Measurements from ENCODE around the gene TSC22D1. TPM values are rescaled to one million over a fixed set of nuclear protein-coding genes. Genes with fewer than 3 reads are reported as not detected.
"Not testable (repeated sequence)": the region's sequence is repeated elsewhere in the genome, so short reads cannot be mapped to it uniquely, and the experiment has no call there.

Gene TSC22D1
- total and polyA plus RNA-seq, 9 donors = 100 to 369 (median 154) TPM

DNA sequence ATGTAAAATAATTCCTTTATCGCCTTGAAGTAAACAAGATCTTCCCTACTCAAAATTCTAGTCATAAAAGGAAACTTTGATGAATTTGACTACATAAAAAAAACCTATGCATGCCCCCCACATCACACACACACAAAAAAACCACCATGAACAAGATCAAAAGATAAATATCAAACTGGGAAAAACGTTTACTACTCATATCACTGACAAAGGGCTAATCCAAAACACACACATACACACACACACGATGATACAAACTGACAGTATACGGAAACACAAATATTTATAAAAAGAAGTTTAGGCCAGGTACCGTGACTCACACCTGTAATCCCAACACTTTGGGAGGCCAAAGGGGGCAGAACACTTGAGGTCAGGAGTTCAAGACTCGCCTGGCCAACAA lies 61.9 kb downstream of the TSC22D1 start:
- no peaks in the 10 kb centered on the region for H3K36me3 ChIP-seq
- no peaks in the 10 kb centered on the region for H3K27me3 ChIP-seq
- H3K9me3 ChIP-seq = no peaks in the 10 kb centered on the region
- TF ChIP-seq CTCF (IDR thresholded peaks at IDR 0.05) = no peak
- TF ChIP-seq EP300 (IDR thresholded peaks at IDR 0.05) = no peak
- no peak for TF ChIP-seq POLR2A (IDR thresholded peaks at IDR 0.05)
- 81 to 87% (median 81%) methylated on average over 6 of the region's 6 CpGs for whole genome bisulfite sequencing, 3 donors
- H3K4me3 ChIP-seq = no peak overlapping the region
- no peak for DNase-seq
- intact Hi-C loops (cut with DNase I) = no loop called here
- no peaks in the 10 kb centered on the region for H3K4me1 ChIP-seq (ENCODE audit: insufficient read depth)
- H3K27ac ChIP-seq = no peak overlapping the region

GRCh38 chr13:44509853-44510252 lies 66.3 kb downstream of the TSC22D1 start:
- H3K36me3 ChIP-seq; H3K4me3 ChIP-seq; H3K27me3 ChIP-seq; DNase-seq; intact Hi-C loops (cut with DNase I); H3K27ac ChIP-seq; H3K9me3 ChIP-seq; H3K4me1 ChIP-seq (ENCODE audit: insufficient read depth): not testable (repeated sequence)
- WGBS, 3 donors = 95 to 97% (median 97%) methylated on average over 6 of the region's 6 CpGs

DNA sequence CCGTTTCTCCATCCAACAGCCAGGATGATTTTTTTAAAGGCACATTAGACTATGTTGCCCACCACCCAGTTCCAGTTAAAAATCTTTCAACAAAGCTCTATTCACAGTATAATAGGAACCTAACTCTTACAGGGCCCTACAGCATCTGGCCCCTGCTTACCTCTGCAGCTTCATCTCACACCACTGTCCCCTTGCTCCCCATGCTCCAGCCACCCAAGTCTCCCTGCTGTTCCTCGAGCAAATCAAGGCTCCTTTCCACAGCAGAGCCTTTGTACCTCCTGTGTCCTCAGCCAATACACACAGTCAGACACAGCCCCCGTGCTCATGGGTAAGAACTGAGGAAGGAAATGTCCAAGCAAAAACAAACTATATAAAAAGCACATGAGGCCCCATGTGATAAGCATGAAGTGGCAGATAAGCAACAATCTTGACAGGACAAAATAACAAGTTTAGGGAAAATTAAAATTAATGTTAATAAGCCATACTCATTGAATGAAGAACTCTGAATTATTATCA lies 67.5 kb downstream of the TSC22D1 start:
- DNase-seq = no peak
- 65 to 69% (median 69%) methylated on average over 3 of the region's 3 CpGs for WGBS, 3 donors
- no peak overlapping the region for H3K27ac ChIP-seq
- H3K9me3 ChIP-seq = no peaks in the 10 kb centered on the region
- H3K4me1 ChIP-seq (ENCODE audit: insufficient read depth) = no peaks in the 10 kb centered on the region
- H3K4me3 ChIP-seq = no peak overlapping the region
- TF ChIP-seq POLR2A (IDR thresholded peaks at IDR 0.05) = no peak
- no peak for TF ChIP-seq EP300 (IDR thresholded peaks at IDR 0.05)
- no peak for TF ChIP-seq CTCF (IDR thresholded peaks at IDR 0.05)
- no peaks in the 10 kb centered on the region for H3K36me3 ChIP-seq
- no peaks in the 10 kb centered on the region for H3K27me3 ChIP-seq
- intact Hi-C loops (cut with DNase I) = no loop called here

- Histone ChIP-seq H3K36me3 (no peaks in the 10 kb centered on the region), H3K9me3 (no peaks in the 10 kb centered on the region), H3K27ac (no peak overlapping the region), H3K27me3 (no peaks in the 10 kb centered on the region), H3K4me3 (no peak overlapping the region), H3K4me1 (ENCODE audit: insufficient read depth) (no peaks in the 10 kb centered on the region)
- no peak for TF ChIP-seq EP300 (IDR thresholded peaks at IDR 0.05)
- no peak for TF ChIP-seq CTCF (IDR thresholded peaks at IDR 0.05)
- no peak for TF ChIP-seq POLR2A (IDR thresholded peaks at IDR 0.05)
- intact Hi-C loops (cut with DNase I) = no loop called here
- 68 to 80% (median 76%) methylated on average over 4 of the region's 4 CpGs for WGBS, 3 donors
- DNase-seq = no peak
Measured at GRCh38 chr13:44507639-44508038, 68.5 kb downstream of the TSC22D1 start.

GRCh38 chr13:44506719-44507118 lies 69.4 kb downstream of the TSC22D1 start:
- intact Hi-C loops (cut with DNase I) = no loop called here
- no peak for TF ChIP-seq EP300 (IDR thresholded peaks at IDR 0.05)
- no peak for TF ChIP-seq CTCF (IDR thresholded peaks at IDR 0.05)
- Histone ChIP-seq H3K36me3 (no peaks in the 10 kb centered on the region), H3K27ac (no peak overlapping the region), H3K9me3 (no peaks in the 10 kb centered on the region), H3K4me1 (ENCODE audit: insufficient read depth) (no peaks in the 10 kb centered on the region), H3K4me3 (no peak overlapping the region), H3K27me3 (no peaks in the 10 kb centered on the region)
- DNase-seq = no peak
- WGBS, 3 donors = 95 to 98% (median 97%) methylated on average over 1 of the region's 1 CpG
